Left ventricle myocardium superior (tissue), 1 donor: ENCODE data around the gene ADAMTSL1. TPM values are rescaled to one million over a fixed set of nuclear protein-coding genes. Genes with fewer than 3 reads are reported as not detected.

Source experiments
- ATAC-seq: fragments of 200-7000 bp; cut with Tn5 transposase; one replicate; pipeline ENCODE4 v1.9.1; 2020; ENCODE audit warnings: mild to moderate bottlenecking, moderate library complexity
- DNase-seq: peaks from one replicate; pipeline ENCODE4 v3.0.0-alpha.2; 2020
- intact Hi-C: fragments of 100-400 bp; cut with micrococcal nuclease; formaldehyde crosslinking; loops from one replicate; pipeline ENCODE4 v1.11.0; 2022
- total RNA-seq: library from RNA; stranded (reverse); fragmentation: NEBNext Ultra II Directional; extraction: Animal tissue kit (Norgen Biotek cat#: 25700); gene quantifications from one replicate; pipeline ENCODE4 v1.2.1, GENCODE V29; 2021
- donor health status: DM: no; HTN: yes; CAD: no; lungs with severe emphysema.

Gene ADAMTSL1
- total RNA-seq, 1 donor from 2014 or later = 0.97 TPM

DNA sequence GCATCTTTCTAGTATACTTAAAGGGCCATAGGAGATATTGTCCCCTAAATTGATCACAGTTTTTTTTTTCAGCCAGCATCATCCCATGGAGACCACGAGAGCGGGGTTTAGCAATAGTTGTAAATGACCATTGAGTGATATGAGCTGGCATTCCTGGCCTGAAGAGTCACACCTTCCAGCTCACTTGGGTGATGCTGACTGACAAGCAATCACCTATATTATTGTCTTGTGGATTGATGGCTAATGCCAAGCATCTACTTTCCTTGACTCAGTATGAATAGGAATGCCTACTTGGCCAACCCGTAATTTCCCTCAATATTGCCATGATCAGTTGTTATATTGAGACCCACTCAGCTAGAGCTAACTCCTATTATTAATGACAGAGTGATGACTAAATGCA is 70.5 kb downstream of the ADAMTSL1 start:
- intact Hi-C loops = no loop called here
- ATAC-seq (no peak), DNase-seq (no peak)

DNA sequence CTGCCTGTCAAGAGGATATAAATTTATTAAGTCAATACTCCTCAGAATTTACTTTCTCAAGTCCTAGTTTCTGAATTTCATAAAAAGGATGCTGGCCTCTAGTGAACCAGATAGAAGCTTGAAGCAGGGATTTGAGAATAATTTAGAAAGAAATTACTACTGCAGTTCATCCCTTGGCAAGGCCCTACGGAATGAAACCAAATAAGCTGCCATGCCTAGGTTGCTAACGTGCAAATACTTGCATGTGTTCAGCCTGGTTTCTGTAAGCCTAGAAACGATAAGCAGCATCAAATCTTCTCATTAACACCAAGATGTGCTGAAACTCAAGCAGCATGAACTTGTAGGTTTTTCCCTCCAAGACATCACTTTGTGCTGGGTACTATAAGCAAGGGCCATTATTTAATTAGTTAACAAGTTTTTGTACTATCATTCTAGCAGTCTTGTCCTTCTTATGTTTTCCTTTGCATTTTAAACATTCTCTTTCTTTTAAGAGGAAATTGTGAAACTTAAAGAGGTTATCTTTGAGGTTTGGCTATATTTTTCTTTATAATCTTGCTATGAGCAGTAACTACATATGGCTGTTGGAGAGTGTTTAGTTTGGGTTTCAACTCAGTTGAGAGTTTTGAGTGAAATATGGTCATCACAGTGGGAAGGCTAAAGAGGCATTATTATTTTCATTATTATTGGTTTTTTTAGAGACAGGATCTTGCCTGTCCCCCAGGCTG is 71.8 kb downstream of the ADAMTSL1 start:
- ATAC-seq (no peak), DNase-seq (no peak)
- intact Hi-C loops = no loop called here

GRCh38 chr9:18548456-18548855 is 74.5 kb downstream of the ADAMTSL1 start:
- intact Hi-C loops = no loop called here
- DNase-seq (no peak), ATAC-seq (no peak)

- ATAC-seq (no peak), DNase-seq (no peak)
- intact Hi-C loops = no loop called here
These were observed 75.8 kb downstream of the ADAMTSL1 start for GRCh38 chr9:18549772-18550171.

- intact Hi-C loops = no loop called here
- no peak for ATAC-seq
- DNase-seq = no peak
These were observed 76.3 kb downstream of the ADAMTSL1 start for GRCh38 chr9:18550286-18550685.

DNA sequence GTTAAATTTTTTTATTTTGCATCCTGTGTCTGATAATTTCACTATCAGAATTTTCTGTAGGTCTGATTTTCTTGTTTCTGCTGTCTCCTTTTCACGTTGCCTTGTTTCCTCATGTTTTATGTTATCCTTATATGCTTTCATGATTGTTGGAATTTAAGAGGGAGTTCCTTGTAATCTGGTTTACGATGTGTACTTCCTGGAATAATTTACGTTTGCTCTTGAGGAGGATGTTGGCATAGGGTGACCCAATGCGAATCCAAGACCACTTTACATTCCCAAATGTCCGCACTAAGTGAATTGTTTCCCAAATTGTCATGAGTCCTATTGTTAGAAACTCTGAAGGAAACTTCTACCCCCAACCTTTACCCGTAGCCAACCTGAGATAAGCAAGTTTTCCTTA is 80.3 kb downstream of the ADAMTSL1 start:
- DNase-seq (no peak), ATAC-seq (no peak)
- intact Hi-C loops = no loop called here

DNA sequence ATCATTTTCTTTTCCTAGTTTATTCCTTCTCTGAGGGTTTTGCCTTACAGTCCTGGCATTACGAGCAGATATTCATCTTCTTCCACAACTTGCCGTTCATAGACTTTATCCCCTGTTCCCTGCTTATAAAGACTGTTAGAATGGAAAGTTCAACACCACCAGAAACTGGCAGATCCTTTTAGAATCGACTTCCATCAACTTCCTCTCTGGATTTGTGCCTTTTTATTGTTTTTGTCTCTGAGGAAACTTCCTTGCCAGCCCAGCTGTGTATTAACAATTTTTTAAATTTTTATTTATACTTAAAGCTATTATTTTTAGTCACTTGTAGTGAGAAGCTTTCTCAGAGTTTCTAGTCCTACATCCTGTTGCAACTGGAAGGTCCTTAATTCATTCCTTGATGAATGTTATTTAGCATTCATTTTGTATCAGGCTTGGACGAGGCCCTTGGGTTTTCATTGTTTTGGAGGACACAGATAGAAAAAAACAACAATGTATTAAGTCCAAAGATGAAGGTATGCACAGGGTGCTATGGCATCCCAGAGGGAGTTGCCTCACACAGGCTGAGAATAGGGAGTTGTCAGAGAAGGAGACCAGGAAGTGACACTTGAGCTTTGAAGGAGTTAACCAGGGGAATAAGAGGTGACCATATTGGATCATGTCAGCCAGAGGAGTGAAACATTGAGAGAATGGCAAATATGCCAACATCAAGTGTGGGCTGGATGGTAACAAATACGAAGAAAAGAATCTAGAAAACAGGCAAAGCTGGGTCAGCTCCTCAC is 81.3 kb downstream of the ADAMTSL1 start:
- no peak for DNase-seq
- intact Hi-C loops = no loop called here
- ATAC-seq = no peak

DNA sequence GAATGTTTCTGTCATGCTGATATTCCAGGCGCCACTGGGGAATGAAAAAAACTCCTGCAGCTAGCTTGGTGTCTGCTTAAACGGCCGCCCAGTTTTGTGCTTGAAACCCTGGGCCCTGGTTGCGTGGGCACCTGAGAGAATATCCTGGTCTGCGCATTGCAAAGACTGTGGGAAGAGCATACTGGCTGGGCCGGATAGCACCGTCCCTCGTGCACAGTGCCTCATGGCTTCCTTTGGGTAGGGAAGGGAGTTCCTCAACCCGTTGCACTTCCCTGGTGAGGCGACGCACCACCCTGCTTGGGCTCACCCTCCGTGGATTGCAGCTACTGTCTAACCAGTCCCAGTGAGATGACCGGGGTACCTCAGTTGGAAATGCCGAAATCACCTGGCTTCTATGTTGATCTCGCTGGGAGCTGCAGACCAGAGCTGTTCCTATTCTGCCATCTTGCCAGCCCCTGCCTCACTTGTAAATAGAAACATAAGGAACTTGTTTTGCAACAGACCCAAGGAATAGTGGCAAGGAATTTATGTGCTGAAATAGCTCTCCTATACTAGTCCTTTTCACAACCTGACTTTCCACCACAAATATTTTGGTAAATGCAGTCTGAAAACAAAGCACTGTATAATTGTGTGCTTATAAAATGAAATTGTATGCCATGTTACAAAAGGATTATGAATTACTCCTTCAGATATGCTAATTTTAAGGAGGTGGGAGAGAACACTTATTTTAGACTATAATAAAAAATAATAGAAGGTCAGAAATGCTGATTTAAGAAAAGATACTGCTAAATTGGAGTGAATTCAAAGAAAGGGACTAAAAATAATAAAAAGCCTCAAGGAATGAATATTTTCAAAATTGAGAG is 90.3 kb downstream of the ADAMTSL1 start:
- intact Hi-C loops = no loop called here
- ATAC-seq (no peak), DNase-seq (no peak)

DNA sequence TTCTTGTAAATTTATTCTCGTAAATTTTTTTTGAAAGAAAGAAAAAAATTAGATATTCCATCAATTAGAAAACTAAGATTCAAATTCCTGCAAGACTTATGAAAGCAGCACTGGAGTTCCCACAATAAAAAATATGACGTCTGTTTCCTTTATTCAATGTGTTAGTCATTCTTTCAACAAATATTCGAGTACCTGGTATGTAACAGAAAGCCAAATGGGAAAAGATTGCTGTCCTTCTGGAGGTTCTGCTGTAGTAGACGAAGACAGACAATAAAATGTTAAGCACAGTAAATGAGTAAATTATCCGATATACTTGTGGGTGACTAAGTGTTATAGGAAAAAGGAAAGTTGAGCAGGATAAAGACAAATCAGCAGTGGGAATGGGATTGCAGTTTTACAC is 92.2 kb downstream of the ADAMTSL1 start:
- intact Hi-C loops = no loop called here
- ATAC-seq = no peak
- DNase-seq = no peak

GRCh38 chr9:18568973-18569372 is 95.0 kb downstream of the ADAMTSL1 start:
- intact Hi-C loops = no loop called here
- ATAC-seq = no peak
- DNase-seq = no peak

DNA sequence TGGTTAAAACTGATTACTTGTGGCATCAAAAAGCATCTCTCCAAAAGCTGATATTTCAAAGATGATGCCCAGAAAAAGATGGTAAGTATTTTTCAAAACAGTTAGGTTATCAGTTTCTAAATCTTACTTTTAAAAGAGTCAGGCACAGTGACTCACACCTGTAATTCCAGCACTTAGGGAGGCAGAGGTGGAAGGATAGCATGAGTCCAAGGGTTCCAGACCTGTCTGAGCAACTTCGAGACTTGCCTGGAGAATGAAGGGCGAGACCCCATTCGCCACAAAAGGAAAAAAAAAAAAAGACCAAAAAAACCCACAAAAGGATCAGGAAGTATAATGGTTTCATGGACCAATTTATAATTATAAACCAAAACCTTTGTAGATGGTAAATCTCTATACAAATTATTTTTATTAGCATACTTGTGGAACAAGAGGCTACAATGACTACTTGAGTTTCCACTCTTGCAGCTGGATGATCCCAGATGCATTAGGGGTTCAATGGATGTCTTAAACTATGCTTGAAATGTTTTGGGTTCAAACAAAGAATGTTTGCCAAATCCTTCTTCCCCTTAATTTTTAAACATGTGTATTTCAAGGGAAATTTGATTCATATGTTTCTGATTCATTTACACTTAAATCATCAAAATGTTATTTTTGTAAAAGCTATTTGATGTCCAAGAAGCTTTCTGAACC is 96.1 kb downstream of the ADAMTSL1 start:
- ATAC-seq (no peak), DNase-seq (no peak)
- intact Hi-C loops = no loop called here

GRCh38 chr9:18573021-18573556 is 99.1 kb downstream of the ADAMTSL1 start:
- intact Hi-C loops = no loop called here

GRCh38 chr9:18575686-18576085 is 101.7 kb downstream of the ADAMTSL1 start:
- intact Hi-C loops = no loop called here
- no peak for DNase-seq

More at GRCh38 chr9:18573021-18573556, 99.1 kb downstream of the ADAMTSL1 start:
- ATAC-seq (no peak), DNase-seq (no peak)

GRCh38 chr9:18579536-18579935 is 105.6 kb downstream of the ADAMTSL1 start:
- DNase-seq (no peak), ATAC-seq (no peak)
- intact Hi-C loops = no loop called here

More at GRCh38 chr9:18575686-18576085, 101.7 kb downstream of the ADAMTSL1 start:
- ATAC-seq = no peak

GRCh38 chr9:18580151-18580550 is 106.2 kb downstream of the ADAMTSL1 start:
- intact Hi-C loops = no loop called here
- ATAC-seq = no peak
- no peak for DNase-seq

DNA sequence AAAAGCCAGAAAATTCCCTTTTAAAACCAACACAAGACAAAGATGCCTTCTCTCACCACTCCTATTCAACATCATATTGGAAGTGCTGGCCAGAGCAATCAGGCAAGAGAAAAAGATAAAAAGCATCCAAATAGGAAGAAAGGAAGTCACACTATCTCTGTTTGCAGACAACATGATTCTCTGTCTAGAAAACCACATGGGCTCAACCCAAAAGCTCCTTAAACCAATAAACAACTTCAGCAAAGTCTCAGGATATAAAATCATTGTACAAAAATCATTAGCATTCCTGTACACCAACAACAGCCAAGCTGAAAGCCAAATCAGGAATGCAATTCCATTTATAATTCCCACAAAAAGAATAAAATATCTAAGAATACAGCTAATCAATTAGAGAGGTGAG is 112.0 kb downstream of the ADAMTSL1 start:
- ATAC-seq = no peak
- intact Hi-C loops = no loop called here

GRCh38 chr9:18588002-18588401 is 114.0 kb downstream of the ADAMTSL1 start:
- ATAC-seq (no peak), DNase-seq (no peak)
- intact Hi-C loops = no loop called here

More for the DNA sequence above, 112.0 kb downstream of the ADAMTSL1 start:
- DNase-seq = no peak

DNA sequence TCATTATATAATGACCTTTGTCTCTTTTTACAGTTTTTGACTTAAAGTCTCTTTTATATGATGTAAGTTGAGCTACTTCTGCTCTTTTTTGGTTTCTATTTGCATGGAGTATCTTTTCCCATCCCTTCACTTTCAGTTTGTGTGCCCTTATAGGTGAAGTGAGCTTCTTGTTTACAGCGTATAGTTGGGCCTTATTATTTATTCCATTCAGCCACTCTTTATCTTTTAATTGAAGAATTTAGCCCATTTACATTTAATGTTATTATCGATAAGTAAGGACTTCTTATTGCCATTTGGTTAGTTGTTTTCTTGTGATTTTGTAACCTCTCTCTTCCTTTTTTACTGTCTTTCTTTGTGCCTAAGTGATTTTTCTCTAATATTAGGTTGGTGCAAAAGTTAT is 117.3 kb downstream of the ADAMTSL1 start:
- intact Hi-C loops = no loop called here
- DNase-seq = no peak
- no peak for ATAC-seq

GRCh38 chr9:18594837-18595236 is 120.9 kb downstream of the ADAMTSL1 start:
- intact Hi-C loops = no loop called here
- DNase-seq (no peak), ATAC-seq (no peak)
